ENCODE measurements around the gene ARVCF. TPM values are rescaled to one million over a fixed set of nuclear protein-coding genes. Genes with fewer than 3 reads are reported as not detected.

Gene ARVCF
- total and polyA plus RNA-seq, 9 of the 15 experiments (the other 6 are each of a cell fraction or from before 2014, with no cell fraction given): 0.03 to 97.4 (median 15.6) TPM

GRCh38 chr22:19996694-19997384 is 19.8 kb downstream of the ARVCF start (continued):
- TF ChIP-seq ZNF436 (CRISPR knock-in tag; IDR thresholded peaks at IDR 0.05) (no peak), MTF1 (CRISPR knock-in tag; IDR thresholded peaks at IDR 0.05; ENCODE audit: borderline replicate concordance) (peak; percentile 9; the same call in 1 of the 2 replicates), MAZ (CRISPR knock-in tag; conservative IDR thresholded peaks at IDR 0.05 in 1 of 2, IDR thresholded peaks at IDR 0.05 in 1 of 2) (0 out of 4 replicates have a peak, but pooled peaks of 1 of the 2 experiments have one; percentile 50), HOXB6 (CRISPR knock-in tag; IDR thresholded peaks at IDR 0.05; ENCODE audit: borderline replicate concordance) (no peak), KLF6 (CRISPR knock-in tag; IDR thresholded peaks at IDR 0.05; ENCODE audit: borderline replicate concordance) (no peak), HDAC8 (tag; IDR thresholded peaks at IDR 0.05) (no peak), RREB1 (CRISPR knock-in tag; IDR thresholded peaks at IDR 0.05) (peak; percentile 39; the same call in 1 of the 2 replicates), IFI16 (CRISPR knock-in tag; IDR thresholded peaks at IDR 0.05) (no peak), PRPF4 (IDR thresholded peaks at IDR 0.05; ENCODE audit: insufficient read depth, low read depth, low read length, poor library complexity, severe bottlenecking) (no peak), ZNF280B (CRISPR knock-in tag; IDR thresholded peaks at IDR 0.05) (peak; percentile 53; the same call in 1 of the 2 replicates), ZNF41 (CRISPR knock-in tag; conservative IDR thresholded peaks at IDR 0.05) (no peak), RAD51 (IDR thresholded peaks at IDR 0.05; ENCODE audit: borderline replicate concordance, low read depth) (no peak)

Data from K562 (cell line).